ENCODE data around the gene MASP2. TPM values are rescaled to one million over a fixed set of nuclear protein-coding genes. Genes with fewer than 3 reads are reported as not detected.
"Not testable (repeated sequence)": the region's sequence is repeated elsewhere in the genome, so short reads cannot be mapped to it uniquely, and the experiment has no call there.

The MASP2 gene
- total RNA-seq = not detected
- long read RNA-seq = 0 reads

DNA sequence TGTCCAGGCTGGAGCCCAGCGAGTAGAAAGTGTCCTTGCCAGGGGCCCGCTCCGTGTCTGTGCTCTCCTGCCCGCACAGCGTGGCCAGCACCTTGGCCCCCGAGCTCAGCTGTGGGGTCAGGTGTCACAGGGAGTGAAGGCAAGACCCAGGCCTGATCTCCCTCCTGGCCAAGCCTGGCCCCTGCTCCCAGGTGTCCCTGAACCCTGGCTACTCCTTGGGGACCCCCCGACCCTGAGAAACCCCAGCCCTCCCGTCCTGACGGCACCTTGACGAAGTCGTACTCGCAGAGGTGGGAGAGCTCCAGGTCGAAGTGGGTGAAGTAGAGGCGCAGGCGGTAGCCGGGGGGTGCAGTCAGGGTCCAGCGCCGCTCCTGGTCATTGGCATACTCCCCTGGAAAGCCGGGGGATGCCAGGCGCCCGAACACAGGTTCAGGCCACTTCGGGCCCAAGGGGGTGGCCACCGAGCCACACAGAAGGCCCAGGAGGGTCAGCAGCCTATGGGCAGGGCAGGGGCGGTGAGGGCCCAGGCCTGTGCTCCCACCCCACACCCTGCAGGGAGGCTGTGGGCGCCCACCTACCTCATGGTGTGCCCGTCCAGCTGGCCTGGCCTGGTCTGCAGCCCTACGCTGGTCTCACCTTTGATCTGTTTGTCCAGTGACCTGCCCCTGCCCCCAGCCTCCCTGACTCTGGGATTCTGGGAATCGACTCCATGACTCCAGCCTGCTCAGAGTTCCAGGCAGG is at the start of gene MASP2:
TSS of gene MASP2 (minus strand) at position 615 of the 741 bp plus-strand sequence. CDS start at position 583, 32 bp downstream.
- H3K9me3 ChIP-seq (replicated peaks) = no peaks in the 10 kb centered on the region
- no peak within 1 kb of the TSS for H3K4me3 ChIP-seq
- no peaks in the 10 kb centered on the region for H3K4me1 ChIP-seq
- no peak for DNase-seq
- intact Hi-C loops (cut with micrococcal nuclease) = no loop called here
- no peaks in the 10 kb centered on the region for H3K36me3 ChIP-seq
- H3K27ac ChIP-seq (replicated peaks) = no peak within 1 kb of the TSS
- H3K27me3 ChIP-seq (ENCODE audit: low read depth) = no peaks in the 10 kb centered on the region
- TF ChIP-seq, protein P1, sequence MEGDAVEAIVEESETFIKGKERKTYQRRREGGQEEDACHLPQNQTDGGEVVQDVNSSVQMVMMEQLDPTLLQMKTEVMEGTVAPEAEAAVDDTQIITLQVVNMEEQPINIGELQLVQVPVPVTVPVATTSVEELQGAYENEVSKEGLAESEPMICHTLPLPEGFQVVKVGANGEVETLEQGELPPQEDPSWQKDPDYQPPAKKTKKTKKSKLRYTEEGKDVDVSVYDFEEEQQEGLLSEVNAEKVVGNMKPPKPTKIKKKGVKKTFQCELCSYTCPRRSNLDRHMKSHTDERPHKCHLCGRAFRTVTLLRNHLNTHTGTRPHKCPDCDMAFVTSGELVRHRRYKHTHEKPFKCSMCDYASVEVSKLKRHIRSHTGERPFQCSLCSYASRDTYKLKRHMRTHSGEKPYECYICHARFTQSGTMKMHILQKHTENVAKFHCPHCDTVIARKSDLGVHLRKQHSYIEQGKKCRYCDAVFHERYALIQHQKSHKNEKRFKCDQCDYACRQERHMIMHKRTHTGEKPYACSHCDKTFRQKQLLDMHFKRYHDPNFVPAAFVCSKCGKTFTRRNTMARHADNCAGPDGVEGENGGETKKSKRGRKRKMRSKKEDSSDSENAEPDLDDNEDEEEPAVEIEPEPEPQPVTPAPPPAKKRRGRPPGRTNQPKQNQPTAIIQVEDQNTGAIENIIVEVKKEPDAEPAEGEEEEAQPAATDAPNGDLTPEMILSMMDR (IDR thresholded peaks at IDR 0.05; ENCODE audit: borderline replicate concordance) = no peak

GRCh38 chr1:11083784-11084183 is 36.7 kb upstream of the MASP2 start:
- DNase-seq; intact Hi-C loops (cut with micrococcal nuclease); H3K27me3 ChIP-seq (ENCODE audit: low read depth); H3K4me1 ChIP-seq; H3K9me3 ChIP-seq (replicated peaks); H3K27ac ChIP-seq (replicated peaks); H3K4me3 ChIP-seq: not testable (repeated sequence)
- H3K36me3 ChIP-seq = peaks cover 77% of the 10 kb centered on the region

DNA sequence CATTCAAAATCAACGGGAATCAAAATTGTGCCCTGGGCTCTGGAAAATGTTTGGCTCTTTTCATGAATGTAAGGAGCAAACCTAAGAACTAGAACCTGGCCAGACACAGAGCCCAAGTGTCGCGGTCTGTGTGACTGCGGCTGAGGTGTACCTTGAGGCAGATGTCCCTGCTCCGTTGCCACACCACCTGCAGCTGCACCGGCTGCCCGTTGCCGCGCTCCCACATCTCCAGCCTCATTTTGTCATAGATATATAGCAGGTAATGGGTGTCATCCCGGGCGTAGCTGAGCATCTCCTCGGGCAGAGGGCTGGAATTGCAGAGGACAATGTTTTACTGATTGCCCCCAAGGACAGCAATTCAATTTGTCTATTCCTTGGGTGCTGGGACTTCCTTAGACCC is 33.9 kb upstream of the MASP2 start:
- Histone ChIP-seq H3K9me3 (replicated peaks) (no peaks in the 10 kb centered on the region), H3K36me3 (peaks cover 77% of the 10 kb centered on the region), H3K4me3 (no peak overlapping the region), H3K27ac (replicated peaks) (no peak overlapping the region), H3K4me1 (no peaks in the 10 kb centered on the region), H3K27me3 (ENCODE audit: low read depth) (no peaks in the 10 kb centered on the region)
- no peak for DNase-seq
- TF ChIP-seq, protein P1 (IDR thresholded peaks at IDR 0.05; ENCODE audit: borderline replicate concordance) = no peak
- intact Hi-C loops (cut with micrococcal nuclease) = no loop called here

GRCh38 chr1:11078631-11079030 is 31.6 kb upstream of the MASP2 start:
- H3K4me3 ChIP-seq = no peak overlapping the region
- H3K36me3 ChIP-seq = peaks cover 93% of the 10 kb centered on the region
- H3K27ac ChIP-seq (replicated peaks) = no peak overlapping the region
- no peaks in the 10 kb centered on the region for H3K9me3 ChIP-seq (replicated peaks)
- H3K4me1 ChIP-seq = no peaks in the 10 kb centered on the region
- TF ChIP-seq, protein P1 (IDR thresholded peaks at IDR 0.05; ENCODE audit: borderline replicate concordance) = no peak
- intact Hi-C loops (cut with micrococcal nuclease) = no loop called here
- H3K27me3 ChIP-seq (ENCODE audit: low read depth) = no peaks in the 10 kb centered on the region
- no peak for DNase-seq

- H3K9me3 ChIP-seq (replicated peaks); H3K27ac ChIP-seq (replicated peaks); intact Hi-C loops (cut with micrococcal nuclease); H3K4me1 ChIP-seq; H3K4me3 ChIP-seq; DNase-seq; H3K27me3 ChIP-seq (ENCODE audit: low read depth): not testable (repeated sequence)
- H3K36me3 ChIP-seq = peaks cover 98% of the 10 kb centered on the region
These were observed 26.4 kb upstream of the MASP2 start for GRCh38 chr1:11073398-11073797.

DNA sequence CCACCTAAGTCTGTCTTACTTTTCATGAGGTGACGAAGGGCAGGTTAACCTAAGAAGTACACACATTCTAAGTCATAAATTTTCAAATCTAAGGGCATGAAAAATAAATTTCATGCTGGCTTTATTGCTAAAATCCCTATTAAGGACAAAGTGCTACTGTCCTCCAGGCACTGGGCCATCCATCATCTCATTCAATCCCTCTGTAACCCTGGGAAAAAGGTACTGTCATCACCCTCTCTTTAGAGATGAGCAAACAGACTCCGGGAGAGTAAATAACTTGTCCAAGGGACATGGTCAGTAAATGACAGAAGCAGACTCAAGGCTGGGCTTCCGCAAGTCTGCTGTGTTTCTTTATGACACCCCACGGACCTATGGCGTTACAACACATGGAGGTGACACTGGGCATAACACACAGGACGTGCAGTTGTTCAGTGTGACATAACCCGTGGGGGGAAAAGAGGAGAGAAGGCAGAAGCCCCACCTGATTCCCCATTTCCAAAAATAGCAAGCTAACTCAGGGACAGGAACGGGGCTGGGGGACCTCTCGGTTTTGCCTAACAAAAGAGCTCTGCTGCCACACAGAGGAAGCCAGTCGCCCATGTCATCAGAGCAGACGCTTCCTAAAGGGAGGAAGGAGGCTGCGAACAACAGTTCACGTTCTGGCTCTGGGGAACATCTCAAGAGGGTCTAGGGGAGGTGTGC is 25.3 kb upstream of the MASP2 start:
- Histone ChIP-seq H3K4me3 (no peak overlapping the region), H3K27me3 (ENCODE audit: low read depth) (no peaks in the 10 kb centered on the region), H3K36me3 (peaks cover 100% of the 10 kb centered on the region), H3K4me1 (no peaks in the 10 kb centered on the region), H3K9me3 (replicated peaks) (no peaks in the 10 kb centered on the region), H3K27ac (replicated peaks) (no peak overlapping the region)
- no peak for DNase-seq
- intact Hi-C loops (cut with micrococcal nuclease) = no loop called here
- TF ChIP-seq, protein P1 (IDR thresholded peaks at IDR 0.05; ENCODE audit: borderline replicate concordance) = no peak
